Esophagus muscularis mucosa (tissue), 4 donors: ENCODE data around the gene PRKCH. TPM values are rescaled to one million over a fixed set of nuclear protein-coding genes. Genes with fewer than 3 reads are reported as not detected.
A peak's percentile ranks its signal among the peaks of the same experiment; 100 is the strongest.

Experiments used
- DNase-seq: peaks from one replicate; pipeline ENCODE4 v3.0.0-alpha.2; 2017; ENCODE audit errors: extremely low spot score
- H3K27ac ChIP-seq, 4 donors: fragments of 200-600 bp; sonication (generic); replicated peaks in 1 of 4; 1 replicate in 3 of 4; 2 replicates in 1 of 4; pipeline ENCODE4 v1.5.1; 2016 to 2019; ENCODE audit warnings: mild to moderate bottlenecking in 1 of 4
- H3K27me3 ChIP-seq, 4 donors: fragments of 200-600 bp; sonication (generic); one replicate each; pipeline versions ENCODE4 v1.5.1 to v1.6.0; 2016 to 2019
- H3K36me3 ChIP-seq, 4 donors: fragments of 200-600 bp; sonication (generic); one replicate each; pipeline ENCODE4 v1.5.1; 2016 to 2019
- H3K4me1 ChIP-seq, 4 donors: fragments of 200-600 bp; sonication (generic); one replicate each; pipeline ENCODE4 v1.5.1; 2016 to 2019
- H3K4me3 ChIP-seq, 4 donors: fragments of 200-600 bp; sonication (generic); 1 replicate in 2 of 4; 2 replicates in 2 of 4; pipeline ENCODE4 v1.5.1; 2016 to 2019; ENCODE audit warnings: mild to moderate bottlenecking in 4 of 4, moderate library complexity in 1 of 4
- H3K9me3 ChIP-seq, 4 donors: fragments of 200-600 bp; sonication (generic); 1 replicate in 3 of 4; 2 replicates in 1 of 4; pipeline ENCODE4 v1.5.1; 2016 to 2019
- EP300 ChIP-seq: sonication (generic); formaldehyde crosslinking; IDR thresholded peaks from one replicate; pipeline ENCODE4 v1.6.1; 2017; ENCODE audit warnings: antibody characterized with exemption
- POLR2A ChIP-seq: fragments of 450-650 bp; IDR thresholded peaks from one replicate; pipeline ENCODE4 v1.6.1; 2017; ENCODE audit warnings: antibody characterized with exemption, moderate library complexity, mild to moderate bottlenecking, low read depth
- POLR2AphosphoS5 ChIP-seq, 2 donors: sonication (generic); formaldehyde crosslinking; IDR thresholded peaks; one replicate each; pipeline ENCODE4 v1.6.1; 2017; ENCODE audit warnings: antibody characterized with exemption in 2 of 2
- WGBS: methylation state at CpG from one replicate; pipeline ENCODE4 v1.1.5; 2018; 5-methylcytosine and 5-hydroxymethylcytosine counted together
- intact Hi-C: fragments of 100-400 bp; cut with DNase I; formaldehyde crosslinking; loops from one replicate; pipeline ENCODE4 v1.15.1; 2023
- total RNA-seq, 4 donors: library from RNA; depleted of rRNA; stranded (reverse); fragments of >200 nt; gene quantifications; one replicate each; pipeline versions ENCODE4 v1.1.0 to v1.2.1, GENCODE V29; 2016
- TF ChIP-seq, protein P1 (sequence below), 3 experiments: fragments of 200-600 bp in 2 of 3; fragments of 450-650 bp in 1 of 3; sonication (generic) in 2 of 3; IDR thresholded peaks; one replicate each; pipeline ENCODE4 v1.5.1; 2017 to 2019; ENCODE audit warnings: antibody characterized with exemption in 3 of 3, mild to moderate bottlenecking in 2 of 3, moderate library complexity in 1 of 3

PRKCH gene
- total RNA-seq, 4 donors from 2014 or later, result 13.3 to 67.6 (median 32.2) TPM

- Histone ChIP-seq H3K4me1 (peaks cover 9 to 23% (median 18%) of the 10 kb centered on the region in 4 donors), H3K9me3 (no peaks in the 10 kb centered on the region), H3K27me3 (peaks cover 0 to 42% (median 11%) of the 10 kb centered on the region in 4 donors), H3K4me3 (no peak overlapping the region), H3K36me3 (no peaks in the 10 kb centered on the region), H3K27ac (no peak overlapping the region)
- no peak for DNase-seq
- intact Hi-C loops, result no loop called here
- TF ChIP-seq EP300, result no peak
- TF ChIP-seq POLR2AphosphoS5 (IDR thresholded peaks at IDR 0.05), result no peak
- TF ChIP-seq, protein P1, sequence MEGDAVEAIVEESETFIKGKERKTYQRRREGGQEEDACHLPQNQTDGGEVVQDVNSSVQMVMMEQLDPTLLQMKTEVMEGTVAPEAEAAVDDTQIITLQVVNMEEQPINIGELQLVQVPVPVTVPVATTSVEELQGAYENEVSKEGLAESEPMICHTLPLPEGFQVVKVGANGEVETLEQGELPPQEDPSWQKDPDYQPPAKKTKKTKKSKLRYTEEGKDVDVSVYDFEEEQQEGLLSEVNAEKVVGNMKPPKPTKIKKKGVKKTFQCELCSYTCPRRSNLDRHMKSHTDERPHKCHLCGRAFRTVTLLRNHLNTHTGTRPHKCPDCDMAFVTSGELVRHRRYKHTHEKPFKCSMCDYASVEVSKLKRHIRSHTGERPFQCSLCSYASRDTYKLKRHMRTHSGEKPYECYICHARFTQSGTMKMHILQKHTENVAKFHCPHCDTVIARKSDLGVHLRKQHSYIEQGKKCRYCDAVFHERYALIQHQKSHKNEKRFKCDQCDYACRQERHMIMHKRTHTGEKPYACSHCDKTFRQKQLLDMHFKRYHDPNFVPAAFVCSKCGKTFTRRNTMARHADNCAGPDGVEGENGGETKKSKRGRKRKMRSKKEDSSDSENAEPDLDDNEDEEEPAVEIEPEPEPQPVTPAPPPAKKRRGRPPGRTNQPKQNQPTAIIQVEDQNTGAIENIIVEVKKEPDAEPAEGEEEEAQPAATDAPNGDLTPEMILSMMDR (IDR thresholded peaks at IDR 0.05), result no peak
- no peak for TF ChIP-seq POLR2A
- WGBS, result 82% methylated on average over 2 of the region's 2 CpGs
These were observed 38.6 kb upstream of the PRKCH start for GRCh38 chr14:61282746-61283145.

GRCh38 chr14:61284001-61284400 is 37.4 kb upstream of the PRKCH start:
- no peak overlapping the region for H3K4me3 ChIP-seq
- peaks cover 9 to 23% (median 18%) of the 10 kb centered on the region in 4 donors for H3K4me1 ChIP-seq
- no peaks in the 10 kb centered on the region for H3K9me3 ChIP-seq
- intact Hi-C loops, result no loop called here
- 87% methylated on average over 3 of the region's 3 CpGs for WGBS
- H3K27ac ChIP-seq, result no peak overlapping the region
- no peaks in the 10 kb centered on the region for H3K36me3 ChIP-seq
- TF ChIP-seq POLR2AphosphoS5 (IDR thresholded peaks at IDR 0.05) (no peak), POLR2A (no peak), EP300 (no peak)
- TF ChIP-seq, protein P1 (IDR thresholded peaks at IDR 0.05), result no peak
- H3K27me3 ChIP-seq, result peaks cover 0 to 40% (median 11%) of the 10 kb centered on the region in 4 donors
- no peak for DNase-seq

- intact Hi-C loops, result no loop called here
- 94% methylated on average over 4 of the region's 4 CpGs for WGBS
- Histone ChIP-seq H3K36me3 (no peaks in the 10 kb centered on the region), H3K27ac (no peak overlapping the region), H3K27me3 (peaks cover 0 to 26% (median 6%) of the 10 kb centered on the region in 4 donors), H3K4me3 (no peak overlapping the region), H3K9me3 (no peaks in the 10 kb centered on the region), H3K4me1 (peaks cover 3 to 19% (median 12%) of the 10 kb centered on the region in 4 donors)
- TF ChIP-seq POLR2AphosphoS5 (IDR thresholded peaks at IDR 0.05), result no peak
- no peak for TF ChIP-seq POLR2A
- TF ChIP-seq EP300, result no peak
- TF ChIP-seq, protein P1 (IDR thresholded peaks at IDR 0.05), result no peak
- no peak for DNase-seq
These were observed 36.0 kb upstream of the PRKCH start for GRCh38 chr14:61285364-61285763.

GRCh38 chr14:61287196-61287595 is 34.2 kb upstream of the PRKCH start:
- 86% methylated on average over 7 of the region's 7 CpGs for WGBS
- Histone ChIP-seq H3K9me3 (no peaks in the 10 kb centered on the region), H3K4me1 (peaks cover 0 to 8% (median 0%) of the 10 kb centered on the region in 4 donors)

More at GRCh38 chr14:61287196-61287595, 34.2 kb upstream of the PRKCH start:
- TF ChIP-seq, protein P1 (IDR thresholded peaks at IDR 0.05), result no peak
- no peak for TF ChIP-seq POLR2A
- TF ChIP-seq POLR2AphosphoS5 (IDR thresholded peaks at IDR 0.05), result no peak
- TF ChIP-seq EP300, result no peak
- peak; percentile 17 for DNase-seq
- Histone ChIP-seq H3K4me3 (no peak overlapping the region), H3K27me3 (peaks cover 0 to 13% (median 0%) of the 10 kb centered on the region in 4 donors), H3K27ac (no peak overlapping the region), H3K36me3 (no peaks in the 10 kb centered on the region)
- intact Hi-C loops, result no loop called here
